Sigmoid colon (tissue), 4 donors: ENCODE results near the gene HDLBP.

Experiments used
- CTCF ChIP-seq, 4 experiments: fragments of 450-650 bp in 3 of 4; fragments of 200-600 bp in 1 of 4; IDR thresholded peaks; one replicate each; pipeline ENCODE4 v1.5.1; 2016 to 2019; ENCODE audit warnings: antibody characterized with exemption in 4 of 4, mild to moderate bottlenecking in 3 of 4, moderate library complexity in 2 of 4
- POLR2AphosphoS5 ChIP-seq, 4 donors: sonication (generic); formaldehyde crosslinking; IDR thresholded peaks; one replicate each; pipeline ENCODE4 v1.6.1; 2017; ENCODE audit warnings: antibody characterized with exemption in 4 of 4

GRCh38 chr2:241295326-241296095 is 20.0 kb downstream of the HDLBP start:
- TF ChIP-seq CTCF (IDR thresholded peaks at IDR 0.05) (no peak), POLR2AphosphoS5 (IDR thresholded peaks at IDR 0.05) (no peak)
